Spleen (tissue), 11 donors: ENCODE data around the gene RTN4R. TPM values are rescaled to one million over a fixed set of nuclear protein-coding genes. Genes with fewer than 3 reads are reported as not detected.

Experiments
- DNase-seq: peaks from one replicate; pipeline ENCODE4 v3.0.0-alpha.2; 2020
- H3K27ac ChIP-seq, 8 donors: fragments of 200-600 bp; sonication (generic) in 7 of 8; 1 replicate in 4 of 8; 2 replicates in 4 of 8; pipeline versions ENCODE4 v1.5.0 to v1.8.0; 2016 to 2021; ENCODE audit warnings: inconsistent platforms in 4 of 8, mild to moderate bottlenecking in 4 of 8, moderate library complexity in 1 of 8
- H3K27me3 ChIP-seq, 7 donors: fragments of 200-600 bp; sonication (generic) in 6 of 7; replicated peaks in 1 of 7; 1 replicate in 4 of 7; 2 replicates in 3 of 7; pipeline versions ENCODE4 v1.5.0 to v1.8.0; 2016 to 2021; ENCODE audit warnings: inconsistent platforms in 3 of 7, mild to moderate bottlenecking in 1 of 7
- H3K36me3 ChIP-seq, 6 donors: fragments of 200-600 bp; sonication (generic) in 5 of 6; 1 replicate in 4 of 6; 2 replicates in 2 of 6; pipeline versions ENCODE4 v1.5.0 to v1.8.0; 2016 to 2021; ENCODE audit warnings: inconsistent platforms in 2 of 6
- H3K4me1 ChIP-seq, 6 donors: fragments of 200-600 bp; sonication (generic) in 5 of 6; 1 replicate in 3 of 6; 2 replicates in 3 of 6; pipeline versions ENCODE4 v1.5.0 to v1.8.0; 2016 to 2021; ENCODE audit warnings: inconsistent platforms in 3 of 6
- H3K4me3 ChIP-seq, 8 donors: fragments of 200-600 bp; sonication (generic) in 7 of 8; 1 replicate in 4 of 8; 2 replicates in 4 of 8; pipeline versions ENCODE4 v1.5.0 to v1.8.0; 2016 to 2021; ENCODE audit warnings: inconsistent platforms in 4 of 8, mild to moderate bottlenecking in 4 of 8, moderate library complexity in 2 of 8
- H3K9me3 ChIP-seq, 8 donors: fragments of 200-600 bp; sonication (generic) in 7 of 8; 1 replicate in 4 of 8; 2 replicates in 4 of 8; pipeline versions ENCODE4 v1.5.0 to v1.8.0; 2016 to 2021; ENCODE audit warnings: inconsistent platforms in 4 of 8
- POLR2A ChIP-seq, 3 donors: fragments of 450-650 bp; IDR thresholded peaks; one replicate each; pipeline ENCODE4 v1.5.1; 2017; ENCODE audit warnings: antibody characterized with exemption in 3 of 3, mild to moderate bottlenecking in 1 of 3
- POLR2AphosphoS5 ChIP-seq, 3 donors: sonication (generic); formaldehyde crosslinking; IDR thresholded peaks; one replicate each; pipeline ENCODE4 v1.5.1; 2017; ENCODE audit warnings: antibody characterized with exemption in 3 of 3
- WGBS, 5 donors: extraction: QIAGEN DNeasy Blood & Tissue Kit in 3 of 5; methylation state at CpG; one replicate each; pipeline versions ENCODE4 v1.1.5 to v1.1.7; 2013 to 2018; 5-methylcytosine and 5-hydroxymethylcytosine counted together
- intact Hi-C: fragments of 100-400 bp; cut with DNase I; formaldehyde crosslinking; loops from one replicate; pipeline ENCODE4 v1.15.0; 2023; ENCODE audit warnings: low total_unique reads
- polyA plus RNA-seq, 3 donors: library from polyadenylated mRNA; stranded (reverse); fragments of 200-250 nt; gene quantifications; one replicate each; pipeline ENCODE4 v1.2.1, GENCODE V29; 2013
- total RNA-seq, 7 donors: library from RNA; depleted of rRNA in 3 of 7; stranded (reverse); fragments of >200 nt in 3 of 7; fragmentation: NEBNext Ultra II Directional in 4 of 7; extraction: Animal tissue kit (Norgen Biotek cat#: 25700) in 4 of 7; gene quantifications; one replicate each; pipeline versions ENCODE4 v1.1.0 to v1.2.1, GENCODE V29; 2016 to 2021
- TF ChIP-seq, protein P1 (sequence below), 11 experiments: fragments of 200-600 bp in 7 of 11; fragments of 450-650 bp in 4 of 11; sonication (generic) in 4 of 11; IDR thresholded peaks in 8 of 11; conservative IDR thresholded peaks in 3 of 11; 1 replicate in 7 of 11; 2 replicates in 4 of 11; pipeline versions ENCODE4 v1.4.0 to v1.8.0; 2016 to 2021; ENCODE audit warnings: antibody characterized with exemption in 11 of 11, inconsistent platforms in 4 of 11, mild to moderate bottlenecking in 1 of 11
- donor health status: healthy with polysubstance abuse.
- donor health status: DM: no; HTN: no; CAD: no; lungs with moderate emphysema.
- donor health status: DM: no; HTN: no; CAD: no.
- donor health status: Bipolar disorder and iron deficiency.
- donor health status: healthy.
- donor health status: DM: no; HTN: no; CAD: no.
- donor health status: DM: yes; HTN: yes; CAD: no.

RTN4R gene
- total and polyA plus RNA-seq, 10 donors = 1.5 to 11.8 (median 6.1) TPM

GRCh38 chr22:20211409-20211996 is 56.6 kb downstream of the RTN4R start:
- H3K27me3 ChIP-seq = no peaks in the 10 kb centered on the region
- H3K27ac ChIP-seq = peak overlapping the region in 3 of 8 donors; percentile 5 to 43 (median 17)
- H3K9me3 ChIP-seq = no peaks in the 10 kb centered on the region
- TF ChIP-seq POLR2AphosphoS5 (IDR thresholded peaks at IDR 0.05) (no peak), POLR2A (IDR thresholded peaks at IDR 0.05) (no peak)
- TF ChIP-seq, protein P1, sequence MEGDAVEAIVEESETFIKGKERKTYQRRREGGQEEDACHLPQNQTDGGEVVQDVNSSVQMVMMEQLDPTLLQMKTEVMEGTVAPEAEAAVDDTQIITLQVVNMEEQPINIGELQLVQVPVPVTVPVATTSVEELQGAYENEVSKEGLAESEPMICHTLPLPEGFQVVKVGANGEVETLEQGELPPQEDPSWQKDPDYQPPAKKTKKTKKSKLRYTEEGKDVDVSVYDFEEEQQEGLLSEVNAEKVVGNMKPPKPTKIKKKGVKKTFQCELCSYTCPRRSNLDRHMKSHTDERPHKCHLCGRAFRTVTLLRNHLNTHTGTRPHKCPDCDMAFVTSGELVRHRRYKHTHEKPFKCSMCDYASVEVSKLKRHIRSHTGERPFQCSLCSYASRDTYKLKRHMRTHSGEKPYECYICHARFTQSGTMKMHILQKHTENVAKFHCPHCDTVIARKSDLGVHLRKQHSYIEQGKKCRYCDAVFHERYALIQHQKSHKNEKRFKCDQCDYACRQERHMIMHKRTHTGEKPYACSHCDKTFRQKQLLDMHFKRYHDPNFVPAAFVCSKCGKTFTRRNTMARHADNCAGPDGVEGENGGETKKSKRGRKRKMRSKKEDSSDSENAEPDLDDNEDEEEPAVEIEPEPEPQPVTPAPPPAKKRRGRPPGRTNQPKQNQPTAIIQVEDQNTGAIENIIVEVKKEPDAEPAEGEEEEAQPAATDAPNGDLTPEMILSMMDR (IDR thresholded peaks at IDR 0.05 in 8 of 11, conservative IDR thresholded peaks at IDR 0.05 in 3 of 11) = no peak
- peaks cover 13 to 73% (median 45%) of the 10 kb centered on the region in 6 donors for H3K4me1 ChIP-seq
- DNase-seq = no peak
- WGBS, 5 donors = 71 to 94% (median 84%) methylated on average over 5 to 10 of the region's 10 CpGs
- H3K4me3 ChIP-seq = no peak overlapping the region
- no peaks in the 10 kb centered on the region for H3K36me3 ChIP-seq
- intact Hi-C loops = no loop called here

GRCh38 chr22:20210473-20211059 is 57.6 kb downstream of the RTN4R start:
- no peak for DNase-seq
- Histone ChIP-seq H3K36me3 (no peaks in the 10 kb centered on the region), H3K27me3 (no peaks in the 10 kb centered on the region), H3K27ac (no peak overlapping the region), H3K9me3 (no peaks in the 10 kb centered on the region), H3K4me3 (no peak overlapping the region), H3K4me1 (peaks cover 19 to 83% (median 52%) of the 10 kb centered on the region in 6 donors)
- intact Hi-C loops = no loop called here
- WGBS, 5 donors = 80 to 91% (median 84%) methylated on average over 4 to 9 of the region's 9 CpGs
- TF ChIP-seq POLR2AphosphoS5 (IDR thresholded peaks at IDR 0.05) (no peak), POLR2A (IDR thresholded peaks at IDR 0.05) (no peak)
- TF ChIP-seq, protein P1 (IDR thresholded peaks at IDR 0.05 in 8 of 11, conservative IDR thresholded peaks at IDR 0.05 in 3 of 11) = no peak

- no peak overlapping the region for H3K4me3 ChIP-seq
- no peak for TF ChIP-seq POLR2A (IDR thresholded peaks at IDR 0.05)
- TF ChIP-seq, protein P1 (IDR thresholded peaks at IDR 0.05 in 8 of 11, conservative IDR thresholded peaks at IDR 0.05 in 3 of 11) = no peak
- no peak for TF ChIP-seq POLR2AphosphoS5 (IDR thresholded peaks at IDR 0.05)
- intact Hi-C loops = no loop called here
Measured at GRCh38 chr22:20209761-20210250, 58.3 kb downstream of the RTN4R start.

DNA sequence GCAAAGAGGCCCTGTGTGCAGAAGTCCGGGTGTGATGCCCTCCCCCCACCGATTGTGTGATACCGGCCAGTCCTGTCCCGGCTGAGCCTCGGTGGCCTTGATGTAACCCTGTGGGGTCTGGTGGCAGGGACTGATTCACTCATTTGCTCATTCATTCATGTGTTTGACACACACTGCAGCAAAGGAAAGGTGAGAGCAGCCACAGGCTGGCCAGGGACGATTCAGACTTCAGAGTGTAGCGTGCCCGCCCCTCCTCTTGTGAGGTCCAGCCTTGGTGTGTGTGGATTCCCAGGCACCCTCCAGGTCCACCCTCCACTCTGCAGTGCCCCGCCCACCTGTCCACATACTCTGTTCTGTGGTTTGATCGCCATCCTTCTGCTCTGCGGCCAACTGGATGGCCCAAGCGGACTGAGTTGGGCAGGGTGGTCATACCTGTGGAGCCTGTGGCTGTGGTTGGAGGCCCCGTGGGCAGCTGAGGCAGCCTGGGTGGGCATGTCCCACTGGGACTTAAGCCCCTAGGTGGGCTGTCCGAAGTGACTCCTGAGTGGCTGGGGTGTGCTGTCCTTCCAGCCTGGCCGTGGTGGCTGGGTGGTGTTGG is 59.3 kb downstream of the RTN4R start:
- peaks cover 27 to 96% (median 68%) of the 10 kb centered on the region in 6 donors for H3K4me1 ChIP-seq
- no peaks in the 10 kb centered on the region for H3K9me3 ChIP-seq
- no peak overlapping the region for H3K27ac ChIP-seq
- no peaks in the 10 kb centered on the region for H3K27me3 ChIP-seq
- no peak overlapping the region for H3K4me3 ChIP-seq
- TF ChIP-seq POLR2A (IDR thresholded peaks at IDR 0.05) = no peak
- TF ChIP-seq, protein P1 (IDR thresholded peaks at IDR 0.05 in 8 of 11, conservative IDR thresholded peaks at IDR 0.05 in 3 of 11) = no peak
- no peak for TF ChIP-seq POLR2AphosphoS5 (IDR thresholded peaks at IDR 0.05)
- intact Hi-C loops = no loop called here
- no peak for DNase-seq
- 83 to 93% (median 88%) methylated on average over 10 to 15 of the region's 15 CpGs for WGBS, 5 donors
- no peaks in the 10 kb centered on the region for H3K36me3 ChIP-seq

More at GRCh38 chr22:20209761-20210250, 58.3 kb downstream of the RTN4R start:
- no peak for DNase-seq
- no peaks in the 10 kb centered on the region for H3K27me3 ChIP-seq
- 85 to 98% (median 90%) methylated on average over 7 to 11 of the region's 11 CpGs for WGBS, 5 donors
- H3K9me3 ChIP-seq = no peaks in the 10 kb centered on the region
- no peak overlapping the region for H3K27ac ChIP-seq
- no peaks in the 10 kb centered on the region for H3K36me3 ChIP-seq
- peaks cover 23 to 90% (median 60%) of the 10 kb centered on the region in 6 donors for H3K4me1 ChIP-seq
